HG02571 (cell line): Measurements from ENCODE around the gene IL4I1.
A peak's percentile ranks its signal among the peaks of the same experiment; 100 is the strongest.

Experiments
- ATAC-seq: cut with Tn5 transposase; IDR thresholded peaks from one replicate; pipeline ENCODE4 v1.9.1; 2021; ENCODE audit warnings: mild to moderate bottlenecking, moderate library complexity; ENCODE audit not compliant: unreplicated experiment

IL4I1 gene

DNA sequence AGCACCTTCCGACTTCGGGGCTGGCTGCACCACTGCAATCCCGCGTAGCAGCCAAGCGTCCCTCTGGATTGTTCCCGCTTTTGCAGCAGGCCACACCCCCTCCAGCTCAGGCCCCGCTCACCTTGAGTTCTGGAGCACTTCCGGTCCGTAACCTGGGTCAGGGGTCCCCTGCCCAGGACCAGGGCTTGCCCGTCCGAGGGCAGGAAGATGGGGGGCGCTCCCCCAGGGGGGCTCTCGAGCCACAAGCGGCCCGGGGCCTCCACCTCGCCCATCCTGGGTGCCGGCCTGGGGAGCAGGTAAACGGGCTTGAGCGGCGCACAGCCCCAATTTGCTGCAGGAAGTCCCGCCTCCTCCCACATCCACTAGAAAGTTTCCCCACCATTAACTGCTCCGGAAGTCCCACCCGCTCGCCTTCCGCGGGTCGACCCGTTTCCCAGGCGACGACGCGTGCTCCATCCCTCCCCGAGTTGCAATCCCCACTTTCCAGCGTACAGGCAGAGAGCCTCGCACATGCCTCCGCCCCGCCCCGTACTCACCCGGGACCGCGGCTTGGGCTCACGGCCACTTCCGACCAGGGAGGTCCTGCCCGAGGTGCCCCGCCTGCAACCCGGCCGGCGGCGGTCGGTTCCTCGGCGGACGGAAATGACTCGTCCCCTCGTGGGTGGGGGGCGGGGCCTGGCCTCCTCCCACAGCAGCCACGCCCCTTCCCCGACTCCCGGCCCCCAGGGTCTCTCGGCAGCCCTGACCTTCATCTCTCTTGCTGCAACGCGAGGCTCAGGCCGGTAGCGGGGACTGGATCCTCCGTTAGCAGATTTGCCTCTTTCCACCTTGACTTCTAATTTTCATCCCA, 29.5 kb downstream of the IL4I1 start, which contains the start of gene PNKP:
PNKP (minus strand) TSS at position 644 of the 850 bp plus-strand sequence; CDS start at position 272, 372 bp downstream.
- ATAC-seq, result peak; percentile 32

DNA sequence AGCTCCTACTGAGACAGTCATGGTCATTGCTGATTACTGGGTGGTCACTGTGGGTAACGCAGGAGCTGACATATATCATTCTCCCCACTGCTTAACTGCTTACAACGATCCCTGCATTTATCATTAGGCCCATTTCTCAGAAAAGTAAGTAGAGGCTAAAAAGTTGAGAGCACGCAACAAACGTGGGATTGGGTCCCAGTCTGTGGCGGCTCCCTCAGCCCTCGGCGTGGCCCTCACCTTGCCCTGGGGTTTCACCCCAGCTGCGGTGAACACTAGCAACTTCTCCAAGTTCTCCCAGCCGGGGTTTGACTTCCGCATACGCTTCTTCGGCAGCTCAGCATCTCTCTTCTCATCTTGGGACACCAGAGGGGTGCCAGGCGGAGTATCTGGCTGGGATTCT, 31.8 kb downstream of the IL4I1 start:
- ATAC-seq, result no peak

DNA sequence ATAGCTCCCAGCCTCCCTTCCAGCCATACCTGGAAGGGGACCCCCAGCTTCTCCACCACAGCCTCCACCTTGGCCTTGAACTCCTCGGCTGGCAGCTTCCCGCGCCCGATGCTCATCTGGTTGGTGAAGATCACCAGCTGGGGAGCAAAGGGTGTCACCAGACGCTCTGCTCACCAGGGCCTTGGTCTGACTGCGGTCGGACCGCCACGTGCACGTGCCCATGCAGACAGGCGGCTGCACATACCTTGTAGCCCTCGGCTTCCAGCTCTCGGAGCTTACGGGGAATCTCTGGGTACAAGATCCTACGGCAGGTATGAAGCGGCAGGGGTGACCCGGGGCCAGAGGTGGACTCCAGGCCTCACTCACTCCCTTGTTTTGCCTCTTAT, 32.8 kb downstream of the IL4I1 start:
- no peak for ATAC-seq

DNA sequence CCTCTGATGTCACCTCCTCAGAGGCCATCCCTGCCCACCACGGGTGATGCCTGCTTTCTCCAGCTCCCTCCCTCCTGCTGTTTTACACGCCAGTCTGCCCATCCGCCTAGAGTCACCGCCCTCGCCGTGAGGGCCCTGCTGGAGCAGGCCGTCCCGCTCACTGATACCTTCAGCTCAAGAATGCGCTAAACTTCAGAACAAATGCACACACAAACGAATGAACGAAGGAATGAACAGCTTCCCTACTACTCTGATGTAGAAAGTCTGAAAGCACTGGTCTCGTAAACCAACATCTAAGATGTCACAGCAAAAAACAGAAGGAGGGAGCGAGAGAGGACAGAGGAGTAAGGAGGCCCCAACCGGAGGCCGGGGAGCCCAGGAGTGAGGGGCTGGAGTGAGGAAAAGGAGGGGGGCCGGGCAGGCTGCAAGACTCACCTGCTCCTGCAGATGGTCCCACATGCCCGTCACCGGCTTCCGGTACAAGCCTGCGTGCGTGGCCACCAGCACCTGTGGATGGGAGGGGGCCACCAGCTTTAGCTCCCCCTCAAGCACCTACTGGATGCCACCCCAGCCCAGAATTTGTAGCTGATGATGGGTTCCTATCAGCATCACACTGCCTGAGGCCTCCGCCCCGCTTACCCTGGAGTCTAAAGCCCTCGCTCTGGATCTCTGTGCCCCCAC, 33.3 kb downstream of the IL4I1 start:
- no peak for ATAC-seq

DNA sequence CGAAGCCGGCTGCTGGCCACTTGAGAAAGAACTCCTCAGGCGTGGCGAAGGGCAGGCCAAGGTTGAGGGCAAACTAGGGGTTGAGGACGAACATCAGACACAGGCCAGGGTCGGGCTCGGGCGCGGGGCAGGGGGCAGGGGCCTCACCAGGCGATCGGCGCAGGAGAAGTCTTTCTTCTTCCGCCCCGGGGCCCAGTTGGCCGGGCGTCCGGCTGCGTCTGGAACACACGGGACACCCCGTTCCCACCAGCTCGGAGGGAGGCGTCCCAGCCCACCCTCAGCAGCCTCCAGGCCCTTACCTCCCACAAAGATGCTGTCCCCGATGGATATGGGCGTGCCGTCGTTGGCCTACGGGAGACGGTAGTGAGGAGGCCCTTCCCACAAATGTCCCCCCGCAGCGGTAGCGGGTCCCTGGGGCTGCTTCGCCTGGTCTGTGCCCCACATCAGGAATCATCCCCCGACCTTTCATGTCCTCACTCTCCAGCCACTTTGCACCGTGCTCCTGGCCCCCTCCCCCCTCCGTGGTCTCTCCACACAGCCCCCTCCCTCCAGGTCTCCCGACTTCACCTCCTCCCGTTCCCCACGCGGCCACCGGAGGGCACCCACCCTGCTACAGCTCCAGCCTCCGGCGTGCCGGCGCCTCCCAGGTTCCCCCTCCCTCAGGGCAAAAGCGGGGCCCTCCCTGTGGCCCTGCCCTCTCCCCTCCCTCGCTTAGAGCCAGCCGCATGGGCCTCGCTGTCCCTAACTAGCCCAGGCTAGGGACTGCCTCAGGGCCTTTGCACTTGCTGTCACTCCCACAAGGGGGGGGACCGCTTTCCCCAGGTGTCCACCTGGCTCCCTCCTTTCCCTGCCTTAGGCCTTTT, 34.1 kb downstream of the IL4I1 start:
- no peak for ATAC-seq

DNA sequence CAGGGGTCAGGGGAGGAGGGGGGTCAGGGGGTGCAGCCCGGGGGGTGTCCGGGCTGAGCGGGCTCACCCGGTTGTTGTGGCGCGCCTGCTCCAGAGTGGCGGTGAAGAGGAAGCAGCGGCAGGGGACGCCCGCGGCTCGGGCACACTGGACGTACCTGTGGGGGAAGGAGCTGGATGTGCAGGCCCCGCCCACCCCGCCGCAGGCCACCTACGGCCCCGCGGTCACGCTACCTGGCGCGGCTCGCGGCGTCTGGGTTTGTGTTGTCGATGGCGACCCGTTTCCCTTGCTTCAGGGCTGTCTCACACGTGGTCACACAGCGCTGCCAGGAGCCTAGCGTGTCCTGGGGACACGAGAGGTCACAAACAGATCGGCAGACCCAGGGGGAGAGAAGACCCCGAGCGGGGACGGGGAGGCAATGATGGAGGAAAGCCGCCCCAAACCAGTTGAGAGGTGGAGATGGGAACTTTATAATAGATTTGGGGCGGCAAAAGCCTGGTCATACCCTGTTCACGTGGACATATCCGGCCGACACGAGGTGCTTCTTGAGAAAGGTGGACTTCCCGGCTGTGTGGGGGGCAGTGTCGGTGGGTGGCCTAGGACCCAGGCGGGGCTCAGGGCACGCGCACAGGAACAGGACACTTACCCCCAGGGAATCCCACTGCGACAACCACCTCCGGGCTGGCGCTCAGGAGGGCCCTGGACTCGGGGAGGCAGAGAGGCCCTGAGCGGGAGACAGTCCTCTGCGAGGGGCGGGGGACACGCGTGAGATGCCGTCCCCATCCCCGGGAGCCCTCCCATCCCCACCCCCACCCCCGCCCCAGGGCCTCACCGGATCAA, 34.9 kb downstream of the IL4I1 start:
- no peak for ATAC-seq

DNA sequence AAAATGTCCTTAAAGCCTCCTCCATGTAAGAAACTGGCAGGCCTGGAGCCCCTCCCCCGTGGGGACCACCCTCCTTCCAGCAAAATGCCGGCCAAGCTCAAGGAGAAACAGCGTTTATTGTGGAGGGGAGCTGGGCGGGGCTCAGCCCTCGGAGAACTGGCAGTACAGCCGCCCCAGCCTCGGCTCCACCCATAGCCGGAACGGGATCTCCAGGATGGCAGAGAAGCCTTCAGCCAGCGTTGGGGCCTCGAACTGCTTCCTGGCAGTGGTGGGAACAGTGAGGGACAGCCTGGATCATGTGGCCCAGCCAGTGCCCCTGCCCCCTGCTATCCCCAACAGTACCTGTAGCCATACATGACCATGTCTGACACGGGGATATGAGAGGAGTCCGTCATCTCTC, 35.6 kb downstream of the IL4I1 start:
- no peak for ATAC-seq

DNA sequence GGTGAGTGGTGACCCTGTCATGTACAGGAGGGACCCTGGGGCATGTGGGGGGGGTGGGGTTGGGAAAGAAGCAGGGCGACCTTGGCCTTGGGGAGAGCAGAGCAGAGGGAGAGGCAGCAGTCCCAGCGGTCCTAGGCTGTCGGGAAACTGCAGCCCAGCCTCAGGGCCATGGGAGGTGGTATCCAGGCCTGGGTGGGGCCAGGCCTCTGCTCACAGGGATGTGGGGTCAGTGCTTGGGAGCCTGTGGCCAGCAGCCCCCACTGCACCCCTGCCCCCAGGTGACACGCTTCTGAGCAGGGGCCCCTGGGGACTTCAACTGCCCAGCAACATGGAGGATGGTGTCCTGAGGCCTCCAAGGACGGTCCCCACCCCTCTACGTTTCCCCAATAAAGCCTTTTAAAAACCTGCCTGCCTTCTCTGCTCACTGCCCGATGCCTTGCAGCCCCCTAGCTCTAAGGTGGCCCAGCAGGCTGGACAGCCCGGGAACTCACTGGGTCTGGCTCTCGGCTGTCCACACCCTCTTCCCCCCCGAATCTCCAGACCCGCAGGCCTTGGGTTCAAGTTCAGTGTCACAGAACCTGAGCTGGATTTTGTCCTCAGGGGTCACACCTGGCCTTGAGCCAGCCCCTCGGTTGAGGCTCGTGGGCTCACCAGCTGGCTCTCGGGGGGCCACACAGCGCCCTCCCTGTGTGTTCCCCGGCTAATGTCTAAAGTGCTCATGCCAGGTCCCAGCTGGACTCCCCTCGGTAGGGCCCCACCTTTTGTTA, 36.2 kb downstream of the IL4I1 start:
- no peak for ATAC-seq

DNA sequence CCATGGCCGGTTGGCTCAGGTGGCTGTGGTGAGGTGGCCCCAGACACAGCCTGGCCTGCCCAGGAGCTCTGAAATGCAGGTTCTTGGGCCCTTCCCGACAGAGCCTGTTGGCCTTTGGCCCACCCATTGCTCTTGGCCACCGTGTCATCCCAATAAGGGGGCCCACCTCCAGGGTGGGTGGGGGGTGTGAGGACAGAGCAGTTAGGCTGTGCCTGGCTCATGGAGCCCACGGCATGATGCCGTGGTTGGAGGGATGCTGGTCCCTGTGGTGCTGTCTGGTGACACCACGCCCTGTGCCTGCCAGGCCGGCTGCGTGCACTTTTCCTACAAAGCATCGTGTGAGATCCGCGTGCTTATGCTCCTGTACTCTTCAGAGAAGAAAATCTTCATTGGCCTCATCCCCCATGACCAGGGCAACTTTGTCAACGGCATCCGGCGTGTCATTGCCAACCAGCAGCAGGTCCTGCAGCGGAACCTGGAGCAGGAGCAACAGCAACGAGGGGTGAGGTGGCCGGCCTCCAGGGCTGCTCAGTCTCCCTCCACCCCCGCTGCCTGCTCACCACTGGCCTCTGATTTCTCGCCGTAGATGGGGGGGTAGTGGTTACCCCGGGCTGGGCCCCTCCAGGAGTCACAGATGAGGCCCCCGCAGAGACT, 36.9 kb downstream of the IL4I1 start:
- ATAC-seq, result no peak

DNA sequence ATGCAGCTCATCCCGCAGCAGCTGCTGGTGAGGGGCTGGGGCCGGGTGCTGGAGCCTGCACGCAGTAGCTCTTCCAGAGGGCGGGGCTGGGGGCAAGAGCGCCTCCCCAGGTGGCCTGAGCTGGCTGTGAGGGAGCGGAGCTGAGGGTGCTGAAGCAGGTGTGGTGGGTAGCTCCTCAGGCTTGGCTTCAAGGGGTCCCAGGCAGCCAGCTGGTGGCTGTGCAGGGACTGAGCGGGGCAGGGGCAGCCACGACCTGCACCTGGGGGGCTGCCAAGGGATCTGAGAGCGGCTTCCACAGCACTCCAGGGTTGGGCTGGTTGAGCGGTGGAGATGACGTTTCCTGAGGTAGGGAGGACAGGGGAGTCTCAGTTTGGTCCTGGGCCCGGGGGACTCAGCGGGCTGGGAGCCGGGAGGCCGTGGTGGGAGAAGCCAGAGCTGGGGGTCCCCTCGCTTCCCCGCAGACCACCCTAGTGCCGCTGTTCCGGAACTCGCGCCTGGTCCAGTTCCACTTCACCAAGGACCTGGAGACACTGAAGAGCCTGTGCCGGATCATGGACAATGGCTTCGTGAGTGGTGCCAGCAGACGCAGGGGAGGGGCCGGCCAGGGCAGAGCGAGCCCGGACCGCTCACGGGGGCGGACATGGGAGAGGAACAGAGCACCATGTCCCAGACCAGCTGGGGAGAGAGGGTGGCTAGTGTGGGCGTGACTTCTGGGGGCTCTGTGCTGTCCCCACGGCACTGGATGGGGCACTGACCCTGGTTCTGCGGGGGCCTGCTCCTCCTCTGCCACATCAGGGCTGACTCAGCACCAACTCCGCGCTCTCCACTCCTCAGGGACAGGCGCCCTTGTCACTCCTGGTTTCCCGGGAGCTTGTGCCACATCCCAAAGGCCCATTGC, 38.4 kb downstream of the IL4I1 start:
- ATAC-seq, result no peak

DNA sequence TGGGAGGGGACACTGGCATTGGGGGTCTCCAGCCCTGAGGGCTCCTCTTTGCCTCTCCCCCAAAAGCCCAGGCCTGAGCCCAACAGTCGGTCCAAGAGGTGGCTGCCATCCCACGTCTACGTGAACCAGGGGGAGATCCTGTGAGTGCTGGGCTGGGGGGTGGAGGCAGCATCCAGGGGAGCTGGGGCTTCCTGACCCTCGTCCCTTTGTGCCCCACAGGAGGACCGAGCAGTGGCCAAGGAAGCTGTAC, 38.9 kb downstream of the IL4I1 start:
- no peak for ATAC-seq

DNA sequence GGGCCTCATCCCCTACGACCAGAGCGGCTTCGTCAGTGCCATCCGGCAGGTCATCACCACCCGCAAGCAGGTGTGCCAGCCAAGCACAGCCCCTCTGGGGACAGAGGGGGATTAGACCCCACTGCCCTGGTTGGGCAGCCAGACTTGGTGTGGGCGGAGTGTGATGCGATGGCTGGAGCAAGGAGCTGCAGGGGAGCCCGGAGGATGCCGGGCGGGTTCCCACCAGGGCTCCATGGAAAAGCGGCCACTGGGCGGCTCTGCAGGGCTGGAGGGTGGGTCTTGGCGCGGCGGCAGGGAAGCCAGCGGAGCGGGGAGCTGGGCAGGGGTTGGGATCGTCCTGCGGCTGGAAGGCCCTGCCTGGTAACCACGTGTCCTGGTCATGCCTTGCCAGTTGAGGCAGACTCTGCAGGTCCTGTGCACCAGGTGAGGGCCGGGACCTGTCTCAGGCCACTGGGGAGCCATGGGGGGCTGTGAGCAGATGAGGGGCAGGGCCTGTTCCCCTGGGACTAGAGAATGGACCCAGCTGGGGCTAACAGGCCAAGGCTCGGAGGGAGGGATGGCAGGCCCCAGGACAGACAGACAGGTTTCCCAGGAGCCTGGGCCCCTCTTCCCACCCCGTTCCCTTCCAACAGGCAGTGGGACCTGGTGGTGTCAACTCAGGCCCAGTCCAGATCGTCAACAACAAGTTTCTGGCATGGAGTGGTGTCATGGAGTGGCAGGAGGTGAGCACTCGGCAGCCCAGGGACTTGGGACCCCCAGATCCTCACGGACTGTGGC, 39.4 kb downstream of the IL4I1 start:
- no peak for ATAC-seq

DNA sequence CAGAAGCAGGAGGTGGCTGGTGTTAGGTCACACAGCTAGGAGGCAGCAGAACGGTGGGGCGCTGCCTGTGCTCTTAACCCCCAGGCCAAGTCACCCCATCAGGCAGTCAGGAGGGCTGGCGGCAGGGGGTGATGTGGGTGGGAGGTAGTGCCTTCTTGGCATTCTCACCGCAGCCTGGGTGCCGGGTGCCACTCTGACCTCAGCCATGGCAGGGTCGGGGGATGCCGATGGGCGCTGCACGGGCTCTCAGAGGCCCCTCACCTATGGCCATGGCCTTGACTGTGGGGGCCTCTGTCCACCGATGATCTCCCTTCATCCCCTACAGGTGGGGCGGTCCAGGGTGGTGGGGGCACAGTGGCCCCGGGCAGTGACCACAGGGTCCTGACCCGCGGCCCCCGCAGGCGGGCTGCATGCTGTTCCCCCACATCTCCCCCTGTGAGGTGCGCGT, 40.1 kb downstream of the IL4I1 start:
- no peak for ATAC-seq

DNA sequence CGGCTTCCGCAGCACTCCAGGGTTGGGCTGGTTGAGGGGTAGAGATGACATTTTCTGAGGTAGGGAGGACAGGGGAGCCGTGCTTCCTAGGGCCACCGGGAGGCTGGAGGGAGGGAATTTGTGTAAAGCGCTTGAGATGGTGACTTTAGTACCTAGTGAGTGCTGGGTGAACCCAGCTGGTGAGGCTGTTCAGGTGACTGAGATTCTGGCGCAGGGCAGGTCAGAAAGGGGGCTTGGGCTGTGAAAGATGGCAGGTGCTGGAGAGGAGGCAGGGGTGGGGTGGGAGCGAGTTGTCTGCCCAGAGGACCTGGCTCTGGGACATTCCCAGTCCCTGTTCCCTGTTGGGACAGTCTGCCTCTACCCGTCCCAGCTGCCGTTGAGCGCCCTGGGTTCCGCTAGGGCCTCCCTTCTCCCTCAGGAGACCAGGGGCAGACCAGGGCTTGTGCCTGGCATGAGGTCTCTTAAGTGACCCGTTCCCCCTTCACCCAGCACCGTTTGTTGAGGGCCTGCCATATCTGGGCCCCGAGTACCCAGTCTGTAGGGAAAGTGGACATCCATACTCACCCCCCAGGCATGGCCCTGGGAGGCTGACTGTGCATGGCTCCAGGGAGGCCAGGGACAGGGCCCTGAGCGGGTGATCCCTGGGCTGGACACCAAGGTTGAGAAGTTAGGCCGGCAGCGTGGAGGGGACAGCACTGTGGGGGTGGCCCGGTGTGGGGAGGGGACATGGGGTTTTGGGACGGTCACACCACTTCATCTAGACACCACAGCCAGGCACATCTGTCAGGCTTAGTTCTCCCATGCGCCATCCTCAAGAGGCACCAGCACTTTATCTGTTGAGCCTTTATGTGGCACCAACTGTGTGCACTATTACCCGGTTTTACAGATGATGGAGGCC, 40.8 kb downstream of the IL4I1 start:
- no peak for ATAC-seq

DNA sequence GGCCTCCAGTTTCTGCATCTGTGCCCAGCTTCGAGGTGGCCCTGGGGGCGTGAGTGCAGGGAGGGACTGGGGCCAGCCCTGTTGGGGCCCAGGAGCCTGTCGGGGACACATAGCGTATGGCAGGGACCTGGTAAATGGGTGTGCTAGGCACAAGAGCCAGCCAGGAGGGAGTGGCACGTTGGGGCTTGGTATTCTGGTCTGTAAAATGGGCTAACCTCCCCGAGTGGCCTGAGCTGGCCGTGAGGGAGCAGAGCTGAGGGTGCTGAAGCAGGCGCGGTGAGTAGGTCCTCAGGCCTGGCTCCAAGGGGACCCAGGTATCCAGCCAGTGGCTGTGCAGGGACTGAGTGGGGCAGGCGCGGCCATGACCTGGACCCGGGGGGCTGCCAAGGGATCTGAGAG, 41.4 kb downstream of the IL4I1 start:
- no peak for ATAC-seq

DNA sequence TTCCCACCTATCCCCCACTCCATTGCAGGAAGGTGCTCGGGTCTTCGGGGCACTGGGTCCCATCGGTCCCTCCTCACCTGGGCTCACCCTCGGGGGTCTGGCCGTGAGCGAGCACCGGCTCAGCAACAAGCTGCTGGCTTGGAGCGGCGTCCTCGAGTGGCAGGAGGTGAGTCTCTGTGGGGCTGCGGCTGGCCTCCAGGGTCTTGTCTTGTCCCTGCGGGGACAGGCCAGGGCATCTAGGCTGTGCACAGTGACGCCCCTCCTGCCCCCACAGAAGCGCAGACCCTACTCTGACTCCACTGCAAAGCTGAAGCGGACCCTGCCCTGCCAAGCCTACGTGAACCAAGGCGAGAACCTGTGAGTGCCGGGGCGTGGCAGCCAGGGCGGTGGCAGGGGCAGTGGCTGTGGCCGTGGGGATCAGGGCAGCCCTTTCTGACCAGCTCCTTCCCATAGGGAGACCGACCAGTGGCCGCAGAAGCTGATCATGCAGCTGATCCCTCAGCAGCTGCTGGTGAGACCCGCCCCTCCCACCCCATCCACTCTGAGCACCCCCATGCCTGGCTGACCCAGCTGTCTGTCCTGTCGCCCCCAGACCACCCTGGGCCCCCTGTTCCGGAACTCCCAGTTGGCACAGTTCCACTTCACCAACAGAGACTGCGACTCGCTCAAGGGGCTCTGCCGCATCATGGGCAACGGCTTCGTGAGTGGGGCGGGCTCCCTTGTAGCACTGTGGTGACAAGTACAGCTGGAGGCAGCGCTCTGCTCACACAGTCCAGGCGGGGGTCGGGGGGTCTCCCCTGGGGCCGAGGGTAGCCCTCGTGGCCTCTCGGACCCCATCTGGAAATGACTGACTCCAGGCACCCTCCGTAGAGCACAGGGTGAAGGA, 42.1 kb downstream of the IL4I1 start:
- no peak for ATAC-seq
